Lower leg skin (tissue), 4 donors: ENCODE results near the gene HOXB7. TPM values are rescaled to one million over a fixed set of nuclear protein-coding genes. Genes with fewer than 3 reads are reported as not detected.

Experiments used
- DNase-seq, 2 donors: peaks; one replicate each; pipeline ENCODE4 v3.0.0-alpha.2; 2019; ENCODE audit warnings: low spot score in 2 of 2
- H3K4me3 ChIP-seq: fragments of 200-600 bp; sonication (generic); 2 replicates; pipeline ENCODE4 v1.5.1; 2017; ENCODE audit warnings: mild to moderate bottlenecking, low read depth; ENCODE audit not compliant: poor library complexity, severe bottlenecking
- POLR2A ChIP-seq, 2 donors: fragments of 450-650 bp; IDR thresholded peaks; one replicate each; pipeline ENCODE4 v1.6.1; 2016 to 2017; ENCODE audit warnings: antibody characterized with exemption in 2 of 2, mild to moderate bottlenecking in 1 of 2, moderate library complexity in 1 of 2
- WGBS, 2 donors: methylation state at CpG; one replicate each; pipeline ENCODE4 v1.1.5; 2018; 5-methylcytosine and 5-hydroxymethylcytosine counted together
- intact Hi-C: fragments of 100-400 bp; cut with DNase I; formaldehyde crosslinking; loops from one replicate; pipeline ENCODE4 v1.15.0; 2023; ENCODE audit warnings: low total_unique reads
- total RNA-seq, 4 donors: library from RNA; depleted of rRNA; stranded (reverse); fragments of >200 nt; gene quantifications; one replicate each; pipeline ENCODE4 v1.1.0, GENCODE V29; 2016
- TF ChIP-seq, protein P1 (sequence below), 3 donors: fragments of 450-650 bp; IDR thresholded peaks; one replicate each; pipeline ENCODE4 v1.5.1; 2016; ENCODE audit warnings: antibody characterized with exemption in 3 of 3, mild to moderate bottlenecking in 3 of 3, moderate library complexity in 2 of 3

Gene HOXB7
- total RNA-seq, 4 donors from 2014 or later, result 1.3 to 11.5 (median 5.3) TPM

DNA sequence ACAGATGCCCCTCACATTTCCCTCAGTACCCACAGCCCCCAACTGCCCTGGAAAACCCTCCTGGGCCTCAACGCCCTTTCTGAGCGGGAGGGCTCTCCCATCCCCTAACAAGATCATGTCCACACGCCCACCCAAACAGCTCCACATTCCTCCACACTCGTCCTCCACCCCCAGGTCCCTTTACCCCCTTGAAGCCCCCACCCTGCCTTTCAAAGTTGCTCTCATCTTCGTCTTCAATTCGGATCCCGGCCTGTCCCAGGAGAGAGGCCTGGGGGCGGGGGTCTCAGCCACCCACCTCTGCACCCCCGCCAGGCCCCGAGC lies 47.0 kb downstream of the HOXB7 start:
- intact Hi-C loops, result no loop called here
- no peak overlapping the region for H3K4me3 ChIP-seq
- DNase-seq, result no peak
- 35 to 43% methylated on average over 10 of the region's 10 CpGs for WGBS, 2 donors
- TF ChIP-seq, protein P1, sequence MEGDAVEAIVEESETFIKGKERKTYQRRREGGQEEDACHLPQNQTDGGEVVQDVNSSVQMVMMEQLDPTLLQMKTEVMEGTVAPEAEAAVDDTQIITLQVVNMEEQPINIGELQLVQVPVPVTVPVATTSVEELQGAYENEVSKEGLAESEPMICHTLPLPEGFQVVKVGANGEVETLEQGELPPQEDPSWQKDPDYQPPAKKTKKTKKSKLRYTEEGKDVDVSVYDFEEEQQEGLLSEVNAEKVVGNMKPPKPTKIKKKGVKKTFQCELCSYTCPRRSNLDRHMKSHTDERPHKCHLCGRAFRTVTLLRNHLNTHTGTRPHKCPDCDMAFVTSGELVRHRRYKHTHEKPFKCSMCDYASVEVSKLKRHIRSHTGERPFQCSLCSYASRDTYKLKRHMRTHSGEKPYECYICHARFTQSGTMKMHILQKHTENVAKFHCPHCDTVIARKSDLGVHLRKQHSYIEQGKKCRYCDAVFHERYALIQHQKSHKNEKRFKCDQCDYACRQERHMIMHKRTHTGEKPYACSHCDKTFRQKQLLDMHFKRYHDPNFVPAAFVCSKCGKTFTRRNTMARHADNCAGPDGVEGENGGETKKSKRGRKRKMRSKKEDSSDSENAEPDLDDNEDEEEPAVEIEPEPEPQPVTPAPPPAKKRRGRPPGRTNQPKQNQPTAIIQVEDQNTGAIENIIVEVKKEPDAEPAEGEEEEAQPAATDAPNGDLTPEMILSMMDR (IDR thresholded peaks at IDR 0.05), result no peak
- no peak for TF ChIP-seq POLR2A (IDR thresholded peaks at IDR 0.05)

DNA sequence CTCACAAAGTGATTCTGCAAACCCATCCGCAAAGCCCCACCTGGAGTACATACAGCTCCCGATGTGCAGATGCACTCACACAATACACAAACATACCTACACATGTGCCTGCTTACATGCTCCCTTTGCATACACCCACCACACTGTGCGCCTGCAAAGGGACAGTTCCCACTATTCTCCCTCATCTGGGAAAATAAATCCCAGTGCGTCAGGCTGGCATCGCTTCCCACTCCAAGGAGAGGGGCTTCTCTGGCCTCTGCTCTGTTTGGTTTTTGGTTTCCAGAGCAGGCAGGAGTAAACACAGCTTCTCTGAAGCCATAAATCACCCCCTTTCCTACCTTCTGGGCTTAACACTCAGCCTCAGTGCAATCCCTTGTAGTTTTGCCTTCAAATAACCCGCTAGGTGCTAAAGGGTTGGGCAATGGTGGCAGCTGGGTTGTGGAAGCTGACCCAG lies 47.4 kb downstream of the HOXB7 start:
- intact Hi-C loops, result no loop called here
- no peak for DNase-seq
- TF ChIP-seq POLR2A (IDR thresholded peaks at IDR 0.05), result no peak
- TF ChIP-seq, protein P1 (IDR thresholded peaks at IDR 0.05), result no peak
- H3K4me3 ChIP-seq, result no peak overlapping the region
- WGBS, 2 donors, result 64 to 72% methylated on average over 6 of the region's 6 CpGs

DNA sequence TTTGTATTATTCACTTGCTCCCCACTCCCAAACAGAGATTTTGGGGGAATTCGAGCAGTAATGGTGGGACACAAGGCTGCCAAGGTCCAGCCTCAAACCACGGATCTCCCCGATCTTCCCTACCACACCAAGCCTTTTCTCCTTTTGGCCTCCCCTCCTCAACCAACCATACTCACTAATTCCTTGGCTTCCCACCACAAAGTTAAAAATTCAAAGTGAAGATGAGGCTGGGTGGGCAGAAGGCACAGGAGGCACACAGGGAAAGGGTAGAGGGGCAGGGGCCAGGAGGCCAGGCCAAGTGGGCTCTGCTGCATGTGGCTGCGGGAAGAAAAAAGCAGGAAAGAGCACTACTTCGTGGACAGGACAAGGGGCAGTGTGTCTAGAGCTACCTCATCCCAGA lies 47.9 kb downstream of the HOXB7 start:
- intact Hi-C loops, result no loop called here
- no peak for DNase-seq
- WGBS, 2 donors, result 76 to 77% methylated on average over 5 of the region's 5 CpGs
- no peak overlapping the region for H3K4me3 ChIP-seq
- TF ChIP-seq, protein P1 (IDR thresholded peaks at IDR 0.05), result no peak
- TF ChIP-seq POLR2A (IDR thresholded peaks at IDR 0.05), result no peak

- TF ChIP-seq, protein P1 (IDR thresholded peaks at IDR 0.05), result no peak
- TF ChIP-seq POLR2A (IDR thresholded peaks at IDR 0.05), result no peak
- H3K4me3 ChIP-seq, result no peak overlapping the region
- intact Hi-C loops, result no loop called here
- DNase-seq, result no peak
- 74 to 75% methylated on average over 15 of the region's 15 CpGs for WGBS, 2 donors
Measured at GRCh38 chr17:48561884-48562810, 48.7 kb downstream of the HOXB7 start.

DNA sequence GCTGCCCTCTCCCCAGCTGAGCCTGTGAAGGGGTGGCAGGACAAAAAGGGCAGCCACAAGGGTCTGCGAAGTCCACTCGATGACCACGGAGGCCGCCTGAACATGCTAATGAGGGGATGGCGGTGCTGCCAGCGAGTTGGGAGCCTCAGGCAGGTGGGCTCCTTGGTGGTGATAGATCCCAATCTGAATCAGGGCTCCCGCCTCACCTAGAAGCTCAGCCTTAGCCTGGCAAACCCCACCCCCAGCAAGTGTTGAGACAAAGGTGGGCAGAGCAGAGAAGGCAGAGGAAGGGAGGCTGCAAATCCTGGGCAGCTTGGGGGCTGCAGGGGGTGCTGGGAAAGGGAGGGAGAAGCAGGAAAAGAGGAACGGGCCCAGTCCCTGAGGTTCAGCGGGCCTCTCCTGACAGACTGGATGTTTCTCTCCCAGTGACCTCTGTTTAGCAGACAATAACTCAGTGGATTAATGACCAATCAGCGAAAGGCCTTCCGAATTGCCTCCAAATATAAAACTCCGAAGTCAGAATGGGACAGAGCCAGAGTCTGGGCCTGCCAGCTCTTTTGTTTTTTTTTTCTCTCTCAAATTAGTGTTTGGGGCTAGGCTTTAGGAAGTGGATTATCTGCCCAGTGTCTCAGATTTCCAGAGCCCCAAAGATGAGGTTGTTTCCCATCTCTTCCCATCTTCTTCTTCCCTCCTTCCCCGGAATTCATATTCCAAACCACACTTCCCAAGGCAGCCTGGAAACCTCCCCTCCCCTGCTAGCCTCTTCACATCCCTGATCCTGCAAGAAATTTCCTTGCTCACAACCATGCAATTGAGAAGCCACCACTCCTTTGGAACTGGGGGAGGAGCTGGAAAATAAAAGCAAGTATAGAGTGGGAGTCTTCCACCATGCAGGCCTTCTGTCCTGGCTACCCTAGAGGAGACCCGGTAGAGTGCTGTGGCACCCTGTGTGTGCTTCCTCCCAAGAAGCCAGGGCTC lies 50.7 kb downstream of the HOXB7 start:
- DNase-seq, result no peak
- TF ChIP-seq POLR2A (IDR thresholded peaks at IDR 0.05), result no peak
- TF ChIP-seq, protein P1 (IDR thresholded peaks at IDR 0.05), result no peak
- H3K4me3 ChIP-seq, result no peak overlapping the region
- intact Hi-C loops, result no loop called here
- 59 to 72% methylated on average over 14 of the region's 14 CpGs for WGBS, 2 donors
